Right ventricle myocardium inferior (tissue), 1 donor: Measurements from ENCODE around the gene ENDOV. TPM values are rescaled to one million over a fixed set of nuclear protein-coding genes. Genes with fewer than 3 reads are reported as not detected.

Source experiments
- ATAC-seq: fragments of 200-7000 bp; cut with Tn5 transposase; one replicate; pipeline ENCODE4 v1.9.1; 2020; ENCODE audit warnings: mild to moderate bottlenecking, moderate library complexity
- DNase-seq: peaks from one replicate; pipeline ENCODE4 v3.0.0; 2021; ENCODE audit errors: missing footprints
- intact Hi-C: fragments of 100-400 bp; cut with DNase I; formaldehyde crosslinking; loops from one replicate; pipeline ENCODE4 v1.11.0; 2022
- long read RNA-seq: library from polyadenylated mRNA; unstranded; transcript quantifications from one replicate; pipeline ENCODE4 v2.0.0, GENCODE V29; 2021
- total RNA-seq: library from RNA; stranded (reverse); fragmentation: NEBNext Ultra II Directional; extraction: Animal tissue kit (Norgen Biotek cat#: 25700); gene quantifications from one replicate; pipeline ENCODE4 v1.2.1, GENCODE V29; 2021
- donor health status: DM: no; HTN: yes; CAD: no; lungs with severe emphysema.

The ENDOV gene
- total RNA-seq, result 10.7 TPM
- long read RNA-seq, partial matches to known transcripts, result 3 of 14 reads
- long read RNA-seq, other reads (novel, unspliced or antisense), result 7 of 14 reads

DNA sequence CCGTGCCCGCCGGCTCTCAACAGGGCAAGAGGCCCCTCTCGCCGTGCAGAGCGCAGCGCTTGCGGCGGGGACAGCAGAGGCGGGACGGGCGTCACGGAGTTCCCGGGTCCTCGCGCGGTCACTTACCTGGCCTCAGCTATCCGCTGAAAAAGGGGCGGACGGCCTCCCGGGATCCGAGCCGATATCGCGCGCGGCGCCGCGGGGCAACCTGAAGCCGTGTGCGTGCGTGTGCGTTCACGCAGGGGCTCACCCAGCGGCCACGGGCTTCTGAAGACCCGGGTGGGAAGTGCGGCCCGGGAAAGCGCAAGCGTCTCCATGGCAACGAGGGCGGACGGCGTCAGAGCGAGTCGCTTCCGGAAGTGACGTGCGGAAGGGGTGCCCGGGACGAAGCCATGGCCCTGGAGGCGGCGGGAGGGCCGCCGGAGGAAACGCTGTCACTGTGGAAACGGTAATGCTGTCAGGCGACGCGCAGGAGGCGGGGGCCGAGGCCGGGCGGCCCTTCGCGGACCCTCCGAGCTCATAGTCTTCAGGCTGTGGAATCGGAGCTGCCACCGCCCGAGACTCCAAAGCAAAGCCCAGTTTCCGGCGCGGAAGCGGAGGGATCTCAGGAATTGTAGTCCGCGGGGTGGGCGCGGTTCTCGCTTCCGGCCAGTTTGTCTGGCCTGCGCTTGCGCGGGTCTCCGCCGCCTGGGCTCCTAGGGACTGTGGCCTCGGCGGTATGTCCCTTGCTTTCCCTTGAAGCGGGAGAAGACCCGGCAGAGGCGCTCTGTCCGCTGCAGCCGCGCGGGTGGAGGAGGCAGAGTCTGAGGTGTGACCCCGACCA, at the start of gene ENDOV:
Gene ENDOV, plus strand, starts transcription at position 365 of the 823 bp plus-strand sequence. Its CDS starts 28 bp downstream, at position 393.
- DNase-seq (peak; percentile 97), ATAC-seq (peak; percentile 97)
- intact Hi-C loops, result no loop called here

DNA sequence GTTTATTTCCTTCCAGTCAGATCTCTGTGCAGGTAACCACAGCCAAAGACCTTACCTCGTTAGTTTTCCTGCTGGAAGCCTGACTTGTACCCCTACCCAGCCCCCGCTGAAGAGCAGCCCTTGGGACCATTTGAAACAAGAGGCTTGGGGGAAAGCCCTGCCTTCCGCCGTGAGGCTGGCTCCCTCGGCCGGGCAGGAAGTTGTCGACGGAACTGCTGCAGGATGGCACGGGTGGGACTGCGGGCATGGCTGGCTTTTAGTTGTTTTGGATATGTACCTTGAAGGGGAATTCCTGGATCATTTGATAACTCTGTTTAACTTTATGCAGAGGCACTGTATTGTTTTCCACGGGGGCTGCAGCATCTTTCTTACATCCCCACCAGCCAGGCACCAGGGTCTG, 49.0 kb upstream of the ENDOV start:
- ATAC-seq (no peak), DNase-seq (no peak)
- intact Hi-C loops, result no loop called here

DNA sequence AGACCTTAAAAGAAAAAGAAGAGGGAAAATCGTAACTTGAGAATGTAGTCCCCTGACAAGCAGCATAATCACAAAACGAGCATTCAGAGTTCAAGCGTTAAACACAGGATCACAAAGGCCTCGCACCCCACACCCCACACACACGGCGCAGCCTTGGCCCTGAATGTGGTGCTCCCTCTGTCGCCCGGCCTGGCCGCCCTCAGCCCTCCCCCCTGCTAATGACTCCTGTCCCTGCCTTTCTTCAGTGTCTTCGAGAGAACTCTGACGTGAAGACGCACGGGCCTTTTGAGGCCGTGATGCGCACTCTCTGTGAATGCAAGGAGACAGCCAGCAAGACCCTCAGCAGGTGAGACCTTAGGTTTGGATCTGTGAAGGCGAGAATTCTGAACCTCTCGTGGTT, 47.5 kb upstream of the ENDOV start:
- DNase-seq, result no peak
- intact Hi-C loops, result no loop called here
- ATAC-seq, result no peak

DNA sequence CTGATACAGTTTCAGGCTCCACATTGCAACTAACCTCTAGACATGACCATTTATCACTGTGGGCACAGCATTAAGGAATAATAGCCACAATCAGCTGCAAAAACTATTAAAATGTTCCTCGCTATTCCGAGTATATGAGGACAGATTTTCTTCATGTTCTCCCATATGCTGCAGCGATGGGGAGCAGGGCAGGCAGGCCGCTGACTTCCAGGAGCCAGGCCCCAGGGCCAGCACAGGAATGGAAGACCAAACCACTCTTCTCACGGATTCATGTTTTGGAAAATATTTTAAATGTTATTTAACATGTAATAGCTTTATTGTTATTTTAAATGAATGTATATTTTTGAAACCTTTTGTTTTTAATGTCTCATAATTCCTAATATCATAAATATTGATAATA, 43.8 kb upstream of the ENDOV start:
- ATAC-seq, result no peak
- DNase-seq, result no peak
- intact Hi-C loops, result no loop called here

DNA sequence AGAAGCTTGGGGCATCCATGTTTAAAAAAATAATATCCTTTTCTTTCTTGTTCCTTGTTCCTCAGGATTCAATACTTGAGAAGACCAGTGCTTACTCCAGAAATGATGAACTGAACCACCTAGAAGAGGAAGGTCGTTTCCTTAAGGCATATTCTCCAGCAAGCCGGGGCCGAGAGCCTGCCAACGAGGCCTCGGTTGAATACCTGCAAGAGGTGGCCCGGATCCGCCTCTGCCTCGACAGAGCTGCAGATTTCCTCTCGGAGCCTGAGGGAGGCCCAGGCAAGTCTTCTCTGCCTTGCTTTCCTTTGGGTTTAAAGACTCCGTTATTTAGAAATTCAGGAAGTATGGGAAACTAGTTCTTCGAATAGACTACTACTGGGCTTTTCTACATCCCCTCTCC, 42.5 kb upstream of the ENDOV start:
- ATAC-seq (no peak), DNase-seq (no peak)
- intact Hi-C loops, result no loop called here

DNA sequence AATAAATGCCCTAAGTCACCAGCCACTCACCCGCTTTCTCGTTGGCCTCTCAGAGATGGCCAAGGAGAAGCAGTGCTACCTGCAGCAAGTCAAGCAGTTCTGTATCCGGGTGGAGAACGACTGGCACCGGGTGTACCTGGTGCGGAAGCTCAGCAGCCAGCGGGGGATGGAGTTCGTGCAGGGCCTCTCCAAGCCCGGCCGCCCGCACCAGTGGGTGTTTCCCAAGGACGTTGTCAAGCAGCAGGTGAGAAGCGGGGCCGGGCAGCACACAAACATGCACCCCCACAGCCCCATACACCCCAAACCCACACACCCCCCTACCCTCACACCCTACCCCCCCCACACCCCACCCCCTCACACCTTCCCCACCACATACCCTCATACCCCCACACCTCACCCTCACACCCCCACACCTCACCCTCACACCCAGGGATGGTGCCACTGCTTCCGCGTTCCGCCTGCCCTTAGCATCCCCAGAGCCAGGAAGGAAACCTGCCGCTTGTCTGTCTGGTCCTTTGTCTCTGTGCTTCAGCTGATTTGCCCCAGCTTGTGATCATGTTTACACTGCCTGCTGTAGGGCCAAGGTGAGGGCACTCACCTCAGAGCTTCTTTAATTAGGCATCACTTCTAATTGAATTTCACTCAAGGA, 41.9 kb upstream of the ENDOV start:
- DNase-seq, result no peak
- intact Hi-C loops, result no loop called here
- ATAC-seq, result no peak

DNA sequence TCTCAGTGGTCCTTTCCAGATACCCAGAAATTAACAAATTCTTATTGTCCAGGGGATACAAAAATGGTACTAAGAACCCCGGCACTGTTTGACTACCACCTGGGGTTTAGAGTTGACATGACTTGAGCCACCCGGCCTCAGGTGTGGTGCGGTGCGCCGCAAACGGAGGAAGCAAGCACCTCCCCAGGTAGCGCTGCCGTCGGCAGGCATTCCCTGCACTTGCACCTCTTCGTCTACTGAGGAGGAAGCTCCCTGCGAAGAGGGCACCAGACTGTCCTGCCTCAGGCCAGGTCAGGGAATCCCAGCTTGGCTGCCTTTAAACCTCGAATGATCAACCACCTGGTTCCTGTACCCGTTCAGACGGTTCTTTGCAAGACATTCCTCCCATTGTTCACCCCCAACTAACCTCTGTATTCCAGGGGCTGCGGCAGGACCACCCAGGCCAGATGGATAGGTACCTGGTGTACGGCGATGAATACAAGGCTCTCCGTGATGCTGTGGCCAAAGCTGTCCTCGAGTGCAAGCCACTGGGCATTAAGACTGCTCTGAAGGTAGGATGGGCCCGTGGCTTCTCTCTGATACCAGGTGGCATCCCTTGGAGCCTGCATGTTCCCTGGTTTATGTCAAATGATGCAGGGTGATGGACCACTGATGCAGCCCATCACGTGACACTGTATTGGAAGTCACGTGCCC, 40.8 kb upstream of the ENDOV start:
- ATAC-seq (no peak), DNase-seq (no peak)
- intact Hi-C loops, result no loop called here

DNA sequence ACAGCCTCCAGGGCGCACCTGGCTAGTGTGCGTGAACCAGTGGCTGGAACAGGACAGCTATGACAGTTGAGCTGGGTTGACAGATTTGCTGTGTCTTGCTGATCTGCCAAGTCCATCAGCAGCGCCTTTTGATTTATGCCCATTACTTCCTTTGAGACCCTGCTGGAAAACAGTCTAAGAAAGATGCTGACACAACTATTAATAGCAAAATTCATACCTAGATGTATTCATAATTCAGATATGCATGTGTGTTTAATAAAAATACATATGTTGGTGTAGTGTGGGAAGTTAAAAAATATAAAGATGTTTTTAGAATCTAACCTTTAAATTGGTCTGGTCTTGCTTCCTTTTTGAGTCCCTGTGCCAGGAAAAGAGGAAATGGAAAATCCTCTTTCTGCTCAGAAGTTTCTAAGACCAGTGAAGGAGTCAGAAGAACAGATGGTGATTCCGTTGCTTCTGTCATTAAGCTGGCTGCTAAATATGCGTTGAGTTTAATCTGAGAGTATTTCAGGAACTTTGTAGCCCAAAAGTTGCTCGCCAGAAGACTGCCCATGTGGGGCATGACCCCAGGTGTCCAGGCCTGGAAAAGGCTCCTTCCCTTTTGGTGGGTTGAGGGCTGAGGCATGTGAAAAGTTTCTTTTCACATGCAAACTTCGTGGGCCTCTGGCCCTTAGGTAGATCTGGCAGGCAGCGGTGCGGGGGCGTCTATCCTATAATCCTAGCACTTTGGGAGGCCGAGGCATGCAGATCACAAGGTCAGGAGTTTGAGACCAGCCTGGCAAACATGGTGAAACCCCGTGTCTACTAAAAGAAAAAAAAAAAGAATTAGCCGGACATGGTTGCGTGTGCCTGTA, 40.0 kb upstream of the ENDOV start:
- intact Hi-C loops, result no loop called here
- DNase-seq (no peak), ATAC-seq (no peak)

DNA sequence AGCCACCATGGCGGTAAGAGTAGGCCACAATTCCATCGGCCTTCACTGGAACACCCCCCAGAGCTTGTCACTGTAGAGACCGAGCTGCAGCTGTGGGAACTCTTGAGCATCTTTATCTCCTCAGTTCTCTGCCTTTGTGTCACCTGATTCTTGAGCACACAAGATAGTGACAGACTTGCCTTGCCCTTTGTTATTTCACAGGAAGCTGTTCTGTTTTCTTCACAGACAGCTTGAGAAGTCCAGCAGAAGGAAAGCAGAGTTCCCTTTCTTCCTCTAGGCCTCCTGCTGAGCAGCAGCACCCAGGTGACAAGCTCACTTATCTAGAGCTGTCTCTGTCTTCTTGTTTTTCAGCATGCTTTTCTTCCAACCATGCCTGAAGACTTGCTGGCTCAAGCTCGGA, 38.4 kb upstream of the ENDOV start:
- no peak for ATAC-seq
- no peak for DNase-seq
- intact Hi-C loops, result no loop called here

DNA sequence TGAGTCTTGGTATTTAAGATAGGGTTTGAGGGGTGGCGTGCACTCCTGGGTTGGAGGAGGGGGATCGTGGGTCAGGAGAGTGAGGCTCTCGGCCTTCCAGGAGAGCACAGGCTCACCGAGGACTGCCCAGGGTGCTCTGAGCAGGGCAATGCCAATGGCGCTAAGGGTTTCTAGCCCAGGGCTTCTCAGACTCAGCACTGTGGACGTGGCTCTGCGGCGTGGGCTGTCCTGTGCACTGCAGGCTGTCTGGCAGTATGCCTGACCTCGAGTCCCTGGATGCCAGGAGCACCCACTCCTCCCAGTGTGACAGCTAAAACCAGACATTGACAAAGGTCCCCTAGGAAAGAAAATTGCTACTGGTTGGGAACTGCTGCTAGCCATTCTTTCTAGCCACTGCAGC, 37.2 kb upstream of the ENDOV start:
- intact Hi-C loops, result no loop called here
- ATAC-seq (no peak), DNase-seq (no peak)

DNA sequence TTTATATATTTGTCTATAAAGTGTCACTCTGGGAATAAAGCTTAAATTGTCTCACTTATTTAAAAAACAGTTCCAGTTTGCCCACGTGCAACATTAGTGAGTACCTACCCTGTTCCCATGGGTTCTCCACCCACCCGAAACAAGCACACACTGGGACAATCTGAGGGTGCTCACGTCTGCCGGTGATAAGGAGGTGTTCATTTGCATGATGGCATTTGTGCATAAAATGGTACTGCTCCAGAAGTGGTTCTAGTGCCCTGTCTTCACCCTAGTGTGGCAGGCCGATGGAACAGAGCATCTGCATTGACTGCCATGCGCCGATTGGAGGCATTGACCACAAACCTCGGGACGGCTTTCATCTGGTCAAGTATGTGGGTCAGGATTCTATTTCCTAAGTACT, 35.6 kb upstream of the ENDOV start:
- intact Hi-C loops, result no loop called here
- no peak for DNase-seq
- ATAC-seq, result peak; percentile 30

DNA sequence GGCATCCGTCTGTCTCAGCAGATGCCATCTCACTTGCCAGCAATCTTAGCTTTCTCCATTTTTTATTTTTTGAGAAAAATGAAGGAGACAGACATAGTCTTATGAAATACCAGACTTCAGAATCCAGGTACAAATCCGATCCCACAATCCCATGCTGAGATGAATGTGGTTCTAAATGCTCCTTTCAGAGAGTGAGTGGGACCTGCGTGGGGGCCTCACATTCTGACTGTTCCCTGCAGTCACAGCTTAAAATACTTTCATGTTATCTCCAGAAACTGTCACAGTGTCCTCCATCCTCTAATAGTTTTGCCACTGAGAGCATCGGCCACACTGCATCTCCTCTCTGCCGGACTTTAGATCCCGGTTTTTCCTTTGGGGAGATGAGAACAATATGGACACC, 34.9 kb upstream of the ENDOV start:
- intact Hi-C loops, result no loop called here
- ATAC-seq, result no peak
- DNase-seq, result no peak

DNA sequence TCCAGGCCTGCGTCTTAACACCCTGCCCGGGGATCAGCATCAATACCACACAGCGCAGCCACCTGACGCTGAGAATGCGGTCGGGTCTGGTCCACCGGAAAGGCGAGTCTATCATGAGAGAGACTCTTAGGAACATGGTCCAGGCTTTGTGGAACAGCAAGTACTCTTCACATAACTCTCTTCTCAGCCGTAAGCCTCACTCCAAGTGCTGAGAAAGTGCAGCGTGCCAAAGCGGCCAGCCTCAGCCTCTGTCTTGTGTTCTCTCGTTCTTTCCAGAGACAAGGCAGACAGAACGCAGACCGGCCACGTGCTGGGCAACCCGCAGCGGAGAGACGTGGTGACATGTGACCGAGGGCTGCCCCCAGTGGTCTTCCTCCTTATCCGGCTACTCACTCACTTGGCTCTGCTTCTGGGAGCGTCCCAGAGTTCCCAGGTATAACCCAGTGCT, 34.4 kb upstream of the ENDOV start:
- ATAC-seq (no peak), DNase-seq (no peak)
- intact Hi-C loops, result no loop called here

DNA sequence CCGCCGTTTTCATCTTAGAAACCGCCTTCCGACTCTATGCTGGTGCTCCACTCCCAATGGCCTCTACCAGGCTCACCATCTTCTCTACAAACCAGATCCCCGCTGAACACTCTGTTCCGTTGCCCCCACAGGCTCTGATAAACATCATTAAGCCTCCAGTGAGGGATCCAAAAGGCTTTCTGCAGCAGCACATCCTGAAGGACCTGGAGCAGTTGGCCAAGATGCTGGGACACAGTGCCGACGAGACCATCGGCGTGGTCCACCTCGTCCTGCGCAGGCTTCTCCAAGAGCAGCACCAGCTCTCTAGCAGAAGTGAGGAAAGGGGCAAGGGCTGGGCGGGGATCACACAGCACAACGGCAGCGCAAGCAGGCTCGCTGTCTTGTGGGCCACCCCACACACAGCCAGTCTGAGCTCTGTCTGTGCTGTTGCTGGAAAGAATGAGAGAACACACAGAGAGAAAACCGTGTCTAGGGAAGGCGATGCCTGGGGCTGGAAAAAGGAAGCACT, 33.5 kb upstream of the ENDOV start:
- ATAC-seq, result no peak
- no peak for DNase-seq
- intact Hi-C loops, result no loop called here

DNA sequence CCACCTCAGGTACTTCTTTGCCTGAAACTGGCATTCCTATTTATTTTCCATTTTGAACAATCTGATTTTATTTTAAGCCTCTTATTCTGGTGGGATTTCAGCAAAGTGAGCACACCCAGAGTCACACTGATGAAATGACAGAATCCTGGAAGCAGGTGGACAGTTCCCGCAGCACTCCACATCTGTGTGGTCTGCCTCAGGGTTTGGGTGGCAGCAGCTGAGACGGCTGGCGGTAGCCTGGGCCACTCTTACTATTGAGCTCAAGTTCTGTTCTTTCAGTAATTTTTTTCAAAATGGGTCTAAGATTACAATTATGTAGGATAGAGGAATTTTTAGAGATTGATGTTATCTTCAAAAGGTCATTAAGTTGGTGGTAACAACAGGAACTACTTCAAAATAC, 32.5 kb upstream of the ENDOV start:
- DNase-seq (no peak), ATAC-seq (no peak)
- intact Hi-C loops, result no loop called here

DNA sequence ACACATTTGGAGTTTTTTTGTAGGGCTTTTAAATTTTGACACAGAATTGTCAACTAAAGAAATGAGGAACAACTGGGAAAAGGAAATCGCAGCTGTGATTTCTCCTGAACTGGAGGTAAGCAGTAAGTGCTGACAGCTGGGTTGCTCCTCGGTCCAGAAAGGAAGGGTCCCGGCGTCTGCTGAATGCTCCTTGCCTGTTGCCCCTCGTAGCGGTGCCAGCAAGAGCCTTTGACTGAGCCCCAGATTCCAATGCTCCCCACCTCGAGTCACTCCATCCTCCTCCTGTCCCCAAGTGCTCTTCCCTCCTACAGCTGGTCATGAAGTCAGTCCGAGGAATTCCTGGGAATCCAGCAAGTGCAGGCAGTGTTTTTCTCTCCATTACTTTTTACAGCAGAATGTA, 32.0 kb upstream of the ENDOV start:
- ATAC-seq (no peak), DNase-seq (no peak)
- intact Hi-C loops, result no loop called here

DNA sequence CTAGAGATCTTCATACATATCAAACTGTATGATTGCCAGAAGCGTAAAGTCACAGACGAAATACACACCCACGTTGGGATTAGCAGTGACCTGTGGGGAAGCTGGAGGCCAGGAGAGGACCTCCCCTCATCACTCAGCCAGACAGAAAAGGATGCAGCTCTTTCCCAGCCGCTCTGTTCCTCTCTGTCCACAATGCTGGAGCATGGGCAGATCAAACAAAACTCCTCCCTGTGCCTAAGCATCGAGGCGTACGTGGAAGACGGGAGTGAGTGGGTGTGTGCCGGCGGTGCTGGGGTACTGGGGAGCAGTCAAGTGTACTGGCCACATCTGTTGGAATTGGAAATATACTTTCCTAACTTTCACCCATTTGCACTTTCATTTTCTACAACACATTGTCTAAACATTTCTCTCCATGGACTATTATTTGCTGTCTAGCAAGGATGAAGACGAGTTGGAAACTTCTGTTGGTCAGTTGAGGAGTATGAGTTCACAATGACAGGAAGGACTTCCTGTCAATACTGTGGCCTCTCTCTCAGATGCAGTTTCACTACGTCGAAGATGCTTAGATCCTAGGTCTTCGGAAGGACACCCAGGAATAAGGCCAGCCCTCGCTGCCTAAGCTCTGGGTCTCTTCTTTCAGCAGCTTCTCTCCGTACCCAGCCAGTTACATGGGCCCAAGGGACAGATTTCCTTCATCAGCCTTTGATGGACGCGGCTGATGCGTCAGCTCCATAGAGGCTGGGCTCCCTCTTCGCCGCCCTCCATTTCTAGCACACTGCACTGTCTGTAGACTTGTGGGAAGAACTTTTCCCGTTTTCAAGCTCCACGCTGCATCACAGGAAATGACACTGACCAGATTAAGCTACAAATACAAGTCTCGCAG, 30.6 kb upstream of the ENDOV start:
- intact Hi-C loops, result no loop called here
- DNase-seq (no peak), ATAC-seq (no peak)

DNA sequence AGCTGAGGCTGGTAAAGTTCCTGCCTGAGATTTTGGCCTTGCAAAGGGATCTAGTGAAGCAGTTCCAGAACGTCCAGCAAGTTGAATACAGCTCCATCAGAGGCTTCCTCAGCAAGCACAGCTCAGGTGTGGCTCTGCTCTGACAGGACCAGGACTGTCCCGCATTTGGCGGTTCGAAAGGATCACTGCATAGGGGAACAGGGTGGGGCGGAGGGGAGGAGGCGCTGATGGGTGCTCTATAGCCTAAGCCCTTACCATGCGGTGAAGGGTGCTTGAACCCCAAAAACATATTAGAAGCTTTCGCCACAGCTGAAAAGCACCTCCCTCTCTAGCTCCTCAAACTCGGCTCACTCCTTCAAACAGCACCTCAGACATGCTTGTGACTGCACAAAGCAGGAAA, 29.9 kb upstream of the ENDOV start:
- no peak for DNase-seq
- ATAC-seq, result no peak
- intact Hi-C loops, result no loop called here
